Smooth muscle cell (in vitro differentiated cells): ENCODE data around the gene MEGF11. TPM values are rescaled to one million over a fixed set of nuclear protein-coding genes. Genes with fewer than 3 reads are reported as not detected.

ENCODE experiments used
- DNase-seq: peaks from one replicate; lab custom pipeline; 2025; ENCODE audit not compliant: unreplicated experiment; lab: John Stamatoyannopoulos, UW
- H2AFZ ChIP-seq: fragments of 200-600 bp; sonication (generic); 2 replicates; pipeline ENCODE4 v1.6.0; 2016; ENCODE audit warnings: antibody characterized with exemption, low read depth, mild to moderate bottlenecking
- H3F3A ChIP-seq: fragments of 200-600 bp; sonication (generic); 2 replicates; pipeline ENCODE4 v1.6.0; 2017; ENCODE audit warnings: antibody characterized with exemption, low read depth
- H3K27ac ChIP-seq: fragments of 200-600 bp; sonication (generic); 2 replicates; pipeline ENCODE4 v1.5.1; 2016; ENCODE audit warnings: low read depth, mild to moderate bottlenecking
- H3K27me3 ChIP-seq: fragments of 200-600 bp; sonication (generic); 2 replicates; pipeline ENCODE4 v1.6.1; 2016; ENCODE audit warnings: low read depth, mild to moderate bottlenecking
- H3K36me3 ChIP-seq: fragments of 200-600 bp; sonication (generic); 2 replicates; pipeline ENCODE4 v1.5.1; 2016; ENCODE audit warnings: low read depth
- H3K4me1 ChIP-seq: fragments of 200-600 bp; sonication (generic); 2 replicates; pipeline ENCODE4 v1.5.1; 2016; ENCODE audit warnings: low read depth
- H3K4me2 ChIP-seq: fragments of 200-600 bp; sonication (generic); 2 replicates; pipeline ENCODE4 v1.6.0; 2016; ENCODE audit warnings: mild to moderate bottlenecking
- H3K4me3 ChIP-seq: fragments of 200-600 bp; sonication (generic); 2 replicates; pipeline ENCODE4 v1.5.1; 2016; ENCODE audit warnings: mild to moderate bottlenecking
- H3K79me2 ChIP-seq: fragments of 200-600 bp; sonication (generic); 2 replicates; pipeline ENCODE4 v1.6.0; 2016; ENCODE audit warnings: low read depth, mild to moderate bottlenecking
- H3K9ac ChIP-seq: fragments of 200-600 bp; sonication (generic); 2 replicates; pipeline ENCODE4 v1.6.0; 2016; ENCODE audit warnings: low read depth
- H3K9me3 ChIP-seq: fragments of 200-600 bp; sonication (generic); replicated peaks from 2 replicates; pipeline ENCODE4 v1.5.1; 2016; ENCODE audit warnings: low read depth
- H4K20me1 ChIP-seq: fragments of 200-600 bp; sonication (generic); 2 replicates; pipeline ENCODE4 v1.6.0; 2016; ENCODE audit warnings: low read depth
- CTCF ChIP-seq: fragments of 200-600 bp; sonication (generic); IDR thresholded peaks from 2 replicates; pipeline ENCODE4 v1.5.1; 2017; ENCODE audit warnings: borderline replicate concordance, mild to moderate bottlenecking, antibody characterized with exemption; ENCODE audit not compliant: insufficient read depth, poor library complexity, severe bottlenecking
- WGBS: methylation state at CpG from one replicate; pipeline ENCODE4 v1.1.7; 2016; ENCODE audit warnings: low lambda C conversion rate; 5-methylcytosine and 5-hydroxymethylcytosine counted together
- polyA plus RNA-seq: library from polyadenylated mRNA; unstranded; fragments of >200 nt; fragmentation: Nextera tagmentation; extraction: Ambion mirVana; gene quantifications from 2 replicates; pipeline ENCODE4 v1.2.1, GENCODE V29; 2016
- total RNA-seq: library from RNA; depleted of rRNA; stranded (reverse); fragments of >200 nt; gene quantifications from 2 replicates; pipeline ENCODE4 v1.2.3, GENCODE V29; 2014

MEGF11 gene
- total and polyA plus RNA-seq, 2 experiments from 2014 or later: 0.08 TPM; not detected in 1

GRCh38 chr15:66156310-66156975 lies 97.1 kb downstream of the MEGF11 start:
- H3K4me1 ChIP-seq: no peaks in the 10 kb centered on the region
- no peak overlapping the region for H3K9ac ChIP-seq
- no peak for TF ChIP-seq CTCF
- no peaks in the 10 kb centered on the region for H3K9me3 ChIP-seq
- H3K4me3 ChIP-seq: no peak overlapping the region
- H3K27ac ChIP-seq: no peak overlapping the region
- H3K79me2 ChIP-seq: no peaks in the 10 kb centered on the region
- H2AFZ ChIP-seq: no peak overlapping the region
- H3K36me3 ChIP-seq: no peaks in the 10 kb centered on the region
- H3K27me3 ChIP-seq: peaks cover 72% of the 10 kb centered on the region
- no peaks in the 10 kb centered on the region for H3F3A ChIP-seq
- no peak overlapping the region for H3K4me2 ChIP-seq
- WGBS: 88% methylated on average over 10 of the region's 10 CpGs
- no peaks in the 10 kb centered on the region for H4K20me1 ChIP-seq
- no peak for DNase-seq

DNA sequence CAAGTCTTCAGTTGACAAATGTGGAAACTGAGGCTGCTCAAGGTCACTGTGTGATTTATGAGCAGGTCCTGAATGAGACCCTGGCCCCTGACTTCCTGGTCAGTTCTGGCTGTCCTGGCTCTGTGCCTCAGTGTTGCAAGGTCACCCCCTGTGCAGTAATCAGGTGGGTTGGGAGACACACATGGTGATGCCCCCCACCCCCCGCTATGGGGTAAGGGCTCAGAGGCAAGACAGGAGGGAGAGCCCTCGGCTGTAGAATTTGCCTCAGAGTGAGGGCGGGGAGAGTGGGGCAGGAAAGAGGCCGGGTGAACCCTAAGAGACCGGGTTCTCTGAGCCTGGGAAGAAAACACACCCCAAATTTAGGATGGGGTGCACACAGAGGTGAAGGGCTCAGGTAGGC lies 98.5 kb downstream of the MEGF11 start:
- H3K79me2 ChIP-seq: no peaks in the 10 kb centered on the region
- peaks cover 84% of the 10 kb centered on the region for H3K27me3 ChIP-seq
- WGBS: 89% methylated on average over 5 of the region's 5 CpGs
- no peak overlapping the region for H3K9ac ChIP-seq
- no peak overlapping the region for H3K4me2 ChIP-seq
- no peaks in the 10 kb centered on the region for H4K20me1 ChIP-seq
- DNase-seq: no peak
- no peaks in the 10 kb centered on the region for H3F3A ChIP-seq
- no peak for TF ChIP-seq CTCF
- no peaks in the 10 kb centered on the region for H3K36me3 ChIP-seq
- no peak overlapping the region for H3K4me3 ChIP-seq
- no peak overlapping the region for H2AFZ ChIP-seq
- no peak overlapping the region for H3K27ac ChIP-seq
- no peaks in the 10 kb centered on the region for H3K9me3 ChIP-seq
- H3K4me1 ChIP-seq: no peaks in the 10 kb centered on the region

GRCh38 chr15:66154581-66154980 lies 99.0 kb downstream of the MEGF11 start:
- 91% methylated on average over 4 of the region's 4 CpGs for WGBS
- no peak overlapping the region for H2AFZ ChIP-seq
- no peak overlapping the region for H3K4me2 ChIP-seq
- H4K20me1 ChIP-seq: no peaks in the 10 kb centered on the region
- no peaks in the 10 kb centered on the region for H3F3A ChIP-seq
- no peak for TF ChIP-seq CTCF
- H3K27me3 ChIP-seq: peaks cover 85% of the 10 kb centered on the region
- no peak overlapping the region for H3K27ac ChIP-seq
- no peaks in the 10 kb centered on the region for H3K36me3 ChIP-seq
- H3K4me3 ChIP-seq: no peak overlapping the region
- H3K4me1 ChIP-seq: no peaks in the 10 kb centered on the region
- H3K79me2 ChIP-seq: no peaks in the 10 kb centered on the region
- no peaks in the 10 kb centered on the region for H3K9me3 ChIP-seq
- DNase-seq: no peak
- no peak overlapping the region for H3K9ac ChIP-seq
